OCI-LY7 (cell line): Measurements from ENCODE around the gene SC5D.

ENCODE experiments used
- CTCF ChIP-seq: fragments of 200-600 bp; sonication (generic); conservative IDR thresholded peaks from 2 replicates; pipeline ENCODE4 v1.5.1; 2014; ENCODE audit warnings: mild to moderate bottlenecking, antibody characterized with exemption, low read length, moderate library complexity, mixed read lengths
- EZH2phosphoT487 ChIP-seq: fragments of 200-600 bp; sonication (generic); IDR thresholded peaks from 2 replicates; pipeline ENCODE4 v1.6.1; 2018; ENCODE audit warnings: low read depth, borderline replicate concordance, mild to moderate bottlenecking, mixed run types, antibody characterized with exemption, low read length, moderate library complexity, mixed read lengths

DNA sequence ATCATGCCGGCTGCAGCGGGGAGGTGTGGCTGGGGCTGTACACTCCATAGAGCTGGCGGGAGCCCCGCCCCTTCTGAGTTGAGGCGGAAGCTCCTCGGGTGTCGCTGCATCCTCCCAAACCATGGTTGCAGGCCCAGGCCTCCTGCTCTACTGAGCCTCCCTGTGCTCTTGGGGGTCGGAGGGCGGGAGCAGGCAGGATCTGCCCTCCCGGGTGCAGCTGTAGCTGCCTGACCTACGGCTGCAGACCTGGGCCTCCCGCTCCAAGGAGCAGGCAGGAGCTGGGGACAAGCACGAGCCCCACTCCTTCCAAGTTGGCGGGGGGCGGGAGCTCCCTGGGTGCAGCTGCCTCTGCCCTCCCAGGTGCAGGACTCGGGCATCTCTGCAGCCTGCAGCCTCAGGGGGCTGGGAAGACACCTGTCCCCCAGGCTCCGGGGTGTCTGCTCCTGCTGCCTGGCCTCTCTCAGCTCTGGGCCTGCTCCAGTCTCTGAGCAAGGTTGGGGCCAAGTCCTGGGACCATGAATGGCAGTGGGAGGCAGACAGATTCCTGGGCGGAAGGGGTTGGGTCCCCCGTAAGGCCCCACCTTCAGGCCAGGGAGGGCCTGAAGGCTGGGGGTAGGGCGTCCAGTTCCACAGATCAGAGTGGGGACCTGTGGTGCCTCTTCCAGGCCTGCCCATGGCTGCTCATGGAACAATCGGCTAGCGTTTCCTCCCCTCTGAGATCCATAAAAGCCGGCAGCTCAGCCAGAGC is 46.4 kb upstream of the SC5D start:
- TF ChIP-seq CTCF (no peak), EZH2phosphoT487 (no peak)
